ENCODE results near the gene PRPH.
"Not testable (repeated sequence)": the region's sequence is repeated elsewhere in the genome, so short reads cannot be mapped to it uniquely, and the experiment has no call there.

The PRPH gene

DNA sequence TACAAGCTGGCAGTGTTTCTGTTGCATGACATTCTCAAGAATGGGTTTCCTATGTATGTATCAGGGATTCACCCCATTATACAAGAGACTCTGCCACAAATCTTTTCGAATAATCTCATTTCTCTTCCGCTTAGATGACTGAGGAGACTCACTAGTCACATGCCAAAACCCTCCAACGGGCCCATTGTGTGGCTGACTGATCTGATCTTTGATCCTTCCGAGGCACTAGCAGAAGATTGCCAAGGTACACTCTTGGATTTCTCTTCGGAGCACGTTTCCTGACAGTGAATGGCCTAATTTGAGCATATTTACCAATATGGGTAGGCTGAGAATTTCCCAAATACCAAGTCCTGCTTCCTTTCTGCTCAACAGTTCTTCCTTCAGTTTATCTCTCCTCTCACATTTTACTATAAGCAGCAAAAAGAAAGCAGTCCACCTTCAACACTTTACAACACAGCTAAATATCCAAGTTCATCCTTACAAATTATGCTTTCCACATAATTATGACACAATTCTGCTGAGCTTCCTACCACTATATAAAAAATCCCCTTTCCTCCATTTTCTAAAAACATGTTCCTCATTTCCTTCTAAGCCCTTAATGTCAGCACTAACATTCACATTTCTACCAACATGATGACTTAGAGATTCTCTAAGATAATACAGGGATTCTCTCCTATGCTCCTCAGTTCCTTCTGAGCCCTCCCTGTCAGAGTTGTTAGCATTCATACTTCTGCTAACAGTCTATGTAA is 11.0 kb downstream of the PRPH start:
- TF ChIP-seq, protein P1, sequence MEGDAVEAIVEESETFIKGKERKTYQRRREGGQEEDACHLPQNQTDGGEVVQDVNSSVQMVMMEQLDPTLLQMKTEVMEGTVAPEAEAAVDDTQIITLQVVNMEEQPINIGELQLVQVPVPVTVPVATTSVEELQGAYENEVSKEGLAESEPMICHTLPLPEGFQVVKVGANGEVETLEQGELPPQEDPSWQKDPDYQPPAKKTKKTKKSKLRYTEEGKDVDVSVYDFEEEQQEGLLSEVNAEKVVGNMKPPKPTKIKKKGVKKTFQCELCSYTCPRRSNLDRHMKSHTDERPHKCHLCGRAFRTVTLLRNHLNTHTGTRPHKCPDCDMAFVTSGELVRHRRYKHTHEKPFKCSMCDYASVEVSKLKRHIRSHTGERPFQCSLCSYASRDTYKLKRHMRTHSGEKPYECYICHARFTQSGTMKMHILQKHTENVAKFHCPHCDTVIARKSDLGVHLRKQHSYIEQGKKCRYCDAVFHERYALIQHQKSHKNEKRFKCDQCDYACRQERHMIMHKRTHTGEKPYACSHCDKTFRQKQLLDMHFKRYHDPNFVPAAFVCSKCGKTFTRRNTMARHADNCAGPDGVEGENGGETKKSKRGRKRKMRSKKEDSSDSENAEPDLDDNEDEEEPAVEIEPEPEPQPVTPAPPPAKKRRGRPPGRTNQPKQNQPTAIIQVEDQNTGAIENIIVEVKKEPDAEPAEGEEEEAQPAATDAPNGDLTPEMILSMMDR (IDR thresholded peaks at IDR 0.05; ENCODE audit: low read depth, low read length), result no peak
- H3K27me3 ChIP-seq, result no peaks in the 10 kb centered on the region

DNA sequence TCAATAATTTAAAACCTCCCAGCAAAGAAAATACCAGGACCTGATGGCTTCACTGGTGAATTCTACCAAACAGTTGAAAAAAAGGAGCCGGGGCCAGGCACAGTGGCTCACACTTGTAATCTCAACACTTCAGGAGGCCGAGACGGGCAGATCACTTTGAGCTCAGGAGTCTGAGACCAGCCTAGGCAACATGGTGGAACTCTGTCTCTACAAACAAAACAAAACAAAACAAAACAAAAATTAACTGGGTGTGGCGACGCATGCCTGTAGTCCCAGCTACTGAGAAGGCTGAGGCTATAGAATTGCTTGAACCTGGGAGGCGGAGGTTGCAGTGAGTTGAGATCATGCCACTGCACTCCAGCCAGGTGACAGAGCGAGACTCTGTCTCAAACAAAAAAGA is 14.4 kb downstream of the PRPH start:
- H3K9me3 ChIP-seq, result no peaks in the 10 kb centered on the region; the same call in 1 of the 2 replicates
- peaks cover 2% of the 10 kb centered on the region for H3K4me1 ChIP-seq
- no peaks in the 10 kb centered on the region for H3K27me3 ChIP-seq
- no peaks in the 10 kb centered on the region for H3K36me3 ChIP-seq
- H3K4me3 ChIP-seq (ENCODE audit: low read depth, low read length), result no peak overlapping the region
- no peak for DNase-seq
- TF ChIP-seq, protein P1 (IDR thresholded peaks at IDR 0.05; ENCODE audit: low read depth, low read length), result no peak

More for the DNA sequence above, 11.0 kb downstream of the PRPH start:
- no peak for DNase-seq
- Histone ChIP-seq H3K36me3 (no peaks in the 10 kb centered on the region), H3K9me3 (no peaks in the 10 kb centered on the region; the same call in 1 of the 2 replicates), H3K4me3 (ENCODE audit: low read depth, low read length) (no peak overlapping the region), H3K4me1 (peaks cover 14% of the 10 kb centered on the region)

DNA sequence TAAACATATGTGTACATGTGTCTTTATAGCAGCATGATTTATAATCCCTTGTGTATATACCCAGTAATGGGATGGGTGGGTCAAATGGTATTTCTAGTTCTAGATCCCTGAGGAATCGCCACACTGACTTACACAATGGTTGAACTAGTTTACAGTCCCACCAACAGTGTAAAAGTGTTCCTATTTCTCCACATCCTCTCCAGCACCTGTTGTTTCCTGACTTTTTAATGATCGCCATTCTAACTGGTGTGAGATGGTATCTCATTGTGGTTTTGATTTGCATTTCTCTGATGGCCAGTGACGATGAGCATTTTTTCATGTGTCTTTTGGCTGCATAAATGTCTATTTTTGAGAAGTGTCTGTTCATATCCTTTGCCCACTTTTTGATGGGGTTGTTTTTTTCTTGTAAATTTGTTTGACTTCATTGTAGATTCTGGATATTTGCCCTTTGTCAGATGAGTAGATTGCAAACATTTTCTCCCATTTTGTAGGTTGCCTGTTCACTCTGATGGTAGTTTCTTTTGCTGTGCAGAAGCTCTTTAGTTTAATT is 15.6 kb downstream of the PRPH start:
- not testable (repeated sequence) for H3K4me1 ChIP-seq; H3K9me3 ChIP-seq; H3K36me3 ChIP-seq; H3K4me3 ChIP-seq (ENCODE audit: low read depth, low read length); DNase-seq; H3K27me3 ChIP-seq

DNA sequence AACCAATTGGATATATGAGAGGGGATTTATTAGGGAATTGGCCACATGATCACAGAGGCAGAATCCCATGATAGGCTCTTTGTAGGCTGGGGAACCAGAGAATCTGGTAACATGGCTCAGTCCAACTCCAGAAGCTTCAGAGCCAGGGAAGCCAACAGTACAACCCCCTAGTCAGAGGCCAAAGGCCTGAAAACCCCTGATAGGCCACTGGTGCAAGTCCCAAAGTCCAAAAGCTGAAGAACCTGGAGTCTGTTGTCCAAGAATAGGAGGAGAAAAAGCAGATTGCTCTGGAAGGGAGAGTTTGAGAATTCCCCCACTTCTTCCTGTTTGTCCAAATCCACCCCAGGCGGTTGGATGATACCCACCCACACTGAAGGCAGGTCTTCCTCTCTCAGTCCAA is 19.9 kb downstream of the PRPH start:
- no peaks in the 10 kb centered on the region for H3K27me3 ChIP-seq
- H3K9me3 ChIP-seq, result no peaks in the 10 kb centered on the region
- H3K36me3 ChIP-seq, result no peaks in the 10 kb centered on the region
- DNase-seq, result no peak
- no peak overlapping the region for H3K4me3 ChIP-seq (ENCODE audit: low read depth, low read length)
- TF ChIP-seq, protein P1 (IDR thresholded peaks at IDR 0.05; ENCODE audit: low read depth, low read length), result no peak
- H3K4me1 ChIP-seq, result no peaks in the 10 kb centered on the region

DNA sequence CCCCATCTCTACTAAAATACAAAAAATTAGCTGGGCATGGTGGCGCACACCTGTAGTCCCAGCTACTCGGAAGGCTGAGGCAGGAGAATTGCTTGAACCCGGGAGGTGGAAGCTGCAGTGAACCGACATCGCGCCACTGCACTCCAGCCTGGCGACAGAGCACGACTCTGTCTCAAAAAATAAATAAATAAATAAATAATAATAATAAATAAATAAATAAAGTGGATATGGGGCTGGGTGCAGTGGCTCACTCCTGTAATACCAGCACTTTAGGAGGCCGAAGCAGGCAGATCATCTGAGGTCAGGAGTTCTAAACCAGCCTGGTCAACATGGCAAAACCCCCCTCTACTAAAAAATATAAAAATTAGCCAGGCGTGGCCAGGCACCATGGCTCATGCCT is 22.2 kb downstream of the PRPH start:
- H3K4me1 ChIP-seq; H3K9me3 ChIP-seq; DNase-seq; H3K27me3 ChIP-seq; H3K36me3 ChIP-seq; H3K4me3 ChIP-seq (ENCODE audit: low read depth, low read length): not testable (repeated sequence)

DNA sequence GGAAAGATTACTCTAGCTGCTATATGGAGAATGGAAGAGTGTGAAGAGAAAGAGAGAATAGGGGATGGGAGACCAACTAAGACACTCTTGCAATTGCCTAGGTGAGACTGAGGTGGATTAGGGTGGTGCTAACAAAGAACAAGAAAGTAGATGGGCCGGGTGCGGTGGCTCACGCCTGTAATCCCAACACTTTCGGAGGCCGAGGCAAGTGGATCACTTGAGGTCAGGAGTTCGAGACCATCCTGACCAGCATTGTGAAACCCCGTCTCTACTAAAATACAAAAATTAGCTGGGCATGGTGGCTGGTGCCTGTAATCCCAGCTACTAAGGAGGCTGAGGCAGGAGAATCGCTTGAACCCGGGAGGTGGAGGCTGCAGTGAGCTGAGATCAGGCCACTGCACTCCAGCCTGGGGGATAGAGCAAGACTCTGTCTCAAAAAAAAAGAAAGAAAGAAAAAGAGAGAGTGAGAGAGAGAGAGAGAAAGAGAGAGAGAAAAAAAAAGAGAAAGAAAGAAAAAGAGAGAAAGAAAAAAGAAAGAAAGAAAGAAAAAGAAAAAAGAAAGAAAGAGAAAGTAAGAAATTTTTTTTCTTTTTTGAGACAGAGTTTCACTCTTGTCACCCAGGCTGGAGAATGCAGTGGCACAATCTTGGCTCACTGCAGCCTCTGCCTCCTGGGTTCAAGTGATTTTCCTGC is 25.6 kb downstream of the PRPH start:
- H3K4me1 ChIP-seq; H3K9me3 ChIP-seq; DNase-seq; H3K27me3 ChIP-seq; H3K4me3 ChIP-seq (ENCODE audit: low read depth, low read length); H3K36me3 ChIP-seq: not testable (repeated sequence)

DNA sequence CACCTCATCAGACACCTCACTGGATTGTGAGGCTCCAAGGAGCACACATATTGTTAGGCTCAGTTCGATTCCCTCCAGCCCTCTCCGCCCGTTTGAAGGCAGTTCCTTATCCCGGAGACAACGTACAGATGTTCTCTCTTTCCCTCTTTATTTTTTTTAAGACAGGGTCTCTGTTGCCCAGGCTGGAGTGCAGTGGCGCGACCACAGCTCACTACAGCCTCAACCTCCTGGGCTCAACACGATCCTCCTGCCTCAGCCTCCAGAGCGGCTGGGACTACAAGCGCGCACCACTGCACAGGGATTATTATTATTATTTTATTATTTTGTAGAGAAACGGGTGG is 27.4 kb downstream of the PRPH start:
- DNase-seq, result no peak
- H3K27me3 ChIP-seq, result no peaks in the 10 kb centered on the region
- TF ChIP-seq, protein P1 (IDR thresholded peaks at IDR 0.05; ENCODE audit: low read depth, low read length), result no peak
- no peaks in the 10 kb centered on the region for H3K4me1 ChIP-seq
- H3K36me3 ChIP-seq, result peaks cover 15% of the 10 kb centered on the region
- no peaks in the 10 kb centered on the region for H3K9me3 ChIP-seq
- H3K4me3 ChIP-seq (ENCODE audit: low read depth, low read length), result peak overlapping the region; percentile 97

Data from BE2C (cell line).